Endothelial cell of umbilical vein (primary cell): Measurements from ENCODE around the gene ALS2. TPM values are rescaled to one million over a fixed set of nuclear protein-coding genes. Genes with fewer than 3 reads are reported as not detected.

Source experiments
- polyA plus RNA-seq, 4 experiments: library from polyadenylated mRNA; depleted of rRNA in 3 of 4; stranded (reverse) in 3 of 4; unstranded in 1 of 4; fragments of >200 nt; gene quantifications; 2 replicates each; pipeline versions ENCODE4 v1.2.1 to v1.2.3, GENCODE V29; 2011 to 2012; ENCODE audit warnings: missing spikeins in 1 of 4
- small RNA-seq: library from RNA; depleted of rRNA; stranded (forward); fragments of <200 nt; gene quantifications from one replicate; pipeline ENCODE3, GENCODE V24; 2012; ENCODE audit warnings: low replicate concordance, low read depth; ENCODE audit not compliant: insufficient read depth, insufficient read length
- total RNA-seq: library from RNA; stranded (reverse); gene quantifications from 2 replicates; pipeline ENCODE4 v1.2.3, GENCODE V29; 2021

Gene ALS2
- total and polyA plus RNA-seq, 2 donors (not counting 3 experiments of a cell fraction or from before 2014, with no cell fraction given) = 13.1 to 36.1 TPM

Small RNAs within 50 kb of the gene (small RNA-seq; reads per million reads assigned to genes)
- gene RF00019 (not detected), gene UBE2V1P11 (not detected)

Other genes with a start within 250 kb of the ALS2 start
- gene TMEM237, start 137.4 kb downstream of the ALS2 start, total RNA-seq = 57.2 and 64.7 TPM in 2 replicates
- 36.3 and 41.2 TPM in 2 replicates for gene TMEM237, start 137.4 kb downstream of the ALS2 start, polyA plus RNA-seq
- gene MPP4, start 82.3 kb downstream of the ALS2 start, total RNA-seq = 7.6 and 9.7 TPM in 2 replicates
- 5.3 and 5.6 TPM in 2 replicates for gene MPP4, start 82.3 kb downstream of the ALS2 start, polyA plus RNA-seq
- gene CDK15, start 25.6 kb upstream of the ALS2 start, total RNA-seq = not detected in 2 replicates
- gene CDK15, start 25.6 kb upstream of the ALS2 start, polyA plus RNA-seq = not detected in 2 replicates